A549 (cell line): Measurements from ENCODE around the gene CELF6. TPM values are rescaled to one million over a fixed set of nuclear protein-coding genes. Genes with fewer than 3 reads are reported as not detected.

Source experiments
- CHD4 ChIP-seq: fragments of 200-600 bp; sonication (generic); IDR thresholded peaks from 2 replicates; pipeline ENCODE4 v1.6.1; 2016; ENCODE audit warnings: antibody characterized with exemption, mild to moderate bottlenecking, borderline replicate concordance
- CTCF ChIP-seq: fragments of >200 bp; sonication (Bioruptor Twin); formaldehyde crosslinking; IDR thresholded peaks from 3 replicates; pipeline ENCODE4 v1.5.1; 2016
- EHF ChIP-seq: fragments of 250-450 bp; sonication (Bioruptor Pico); IDR thresholded peaks from 2 replicates; pipeline ENCODE4 v1.5.0; 2020; ENCODE audit warnings: mild to moderate bottlenecking
- ELK1 ChIP-seq: fragments of 150-350 bp; IDR thresholded peaks from 2 replicates; pipeline ENCODE4 v1.6.1; 2014; ENCODE audit warnings: low read depth, mild to moderate bottlenecking, low read length
- ESRRA ChIP-seq: fragments of 150-350 bp; IDR thresholded peaks from 2 replicates; pipeline ENCODE4 v1.6.1; 2014; ENCODE audit warnings: mild to moderate bottlenecking, low read length, borderline replicate concordance
- FOSL2 ChIP-seq, 2 experiments: fragments of 450-650 bp in 1 of 2; fragments of >200 bp in 1 of 2; sonication (Bioruptor Twin) in 1 of 2; formaldehyde crosslinking; IDR thresholded peaks; 2 replicates each; pipeline versions ENCODE4 v1.5.0 to v1.6.1; 2016 to 2020; ENCODE audit warnings: mild to moderate bottlenecking in 1 of 2, moderate library complexity in 1 of 2
- FOXS1 ChIP-seq: fragments of 250-450 bp; sonication (Bioruptor Pico); IDR thresholded peaks from 2 replicates; pipeline ENCODE4 v1.5.0; 2020; ENCODE audit warnings: mild to moderate bottlenecking, moderate library complexity
- GATA3 ChIP-seq: IDR thresholded peaks from 2 replicates; pipeline ENCODE4 v1.6.1; 2012; ENCODE audit warnings: borderline replicate concordance
- HES2 ChIP-seq: fragments of >200 bp; sonication (Bioruptor Twin); formaldehyde crosslinking; IDR thresholded peaks from 2 replicates; pipeline ENCODE4 v1.6.1; 2016
- HMGXB4 ChIP-seq: fragments of 250-450 bp; sonication (Bioruptor Pico); IDR thresholded peaks from 2 replicates; pipeline ENCODE4 v1.5.0; 2021; ENCODE audit warnings: mild to moderate bottlenecking, moderate library complexity, borderline replicate concordance
- HOXA7 ChIP-seq: fragments of 250-450 bp; sonication (Bioruptor Pico); IDR thresholded peaks from 2 replicates; pipeline ENCODE4 v1.5.0; 2020; ENCODE audit warnings: mild to moderate bottlenecking, moderate library complexity
- JUN ChIP-seq, 2 experiments: fragments of >200 bp; sonication (Bioruptor Twin); formaldehyde crosslinking; IDR thresholded peaks; 2 replicates in 1 of 2; 3 replicates in 1 of 2; pipeline ENCODE4 v1.6.1; 2016 to 2017
- KDM1A ChIP-seq: fragments of 200-600 bp; sonication (generic); IDR thresholded peaks from 2 replicates; pipeline ENCODE4 v1.6.1; 2016; ENCODE audit warnings: low read depth, mild to moderate bottlenecking
- MAX ChIP-seq: IDR thresholded peaks from 2 replicates; pipeline ENCODE4 v1.6.1; 2012
- MYC ChIP-seq: IDR thresholded peaks from 2 replicates; pipeline ENCODE4 v1.6.1; 2012; ENCODE audit warnings: mild to moderate bottlenecking, inconsistent platforms, low read length, improper control_type of control experiment, borderline replicate concordance
- NFE2L2 ChIP-seq: fragments of 150-350 bp; conservative IDR thresholded peaks from 2 replicates; pipeline ENCODE4 v1.6.1; 2014; ENCODE audit warnings: low read length
- PBX3 ChIP-seq: IDR thresholded peaks from 2 replicates; pipeline ENCODE4 v1.6.1; 2012
- PHF8 ChIP-seq: fragments of 200-600 bp; sonication (generic); IDR thresholded peaks from 2 replicates; pipeline ENCODE4 v1.6.1; 2016; ENCODE audit warnings: low read depth, mild to moderate bottlenecking, antibody characterized with exemption, moderate library complexity, borderline replicate concordance
- POLR2A ChIP-seq: IDR thresholded peaks from 2 replicates; pipeline ENCODE4 v1.6.1; 2012; ENCODE audit warnings: mild to moderate bottlenecking, low read length
- POLR2AphosphoS2 ChIP-seq: conservative IDR thresholded peaks from 2 replicates; pipeline ENCODE4 v1.6.1; 2012; ENCODE audit warnings: low read length, improper control_type of control experiment, inconsistent platforms
- RCOR1 ChIP-seq: fragments of 150-350 bp; IDR thresholded peaks from 2 replicates; pipeline ENCODE4 v1.6.1; 2014; ENCODE audit warnings: antibody characterized with exemption, low read length, low read depth
- RFX5 ChIP-seq: fragments of 450-650 bp; IDR thresholded peaks from 2 replicates; pipeline ENCODE4 v1.7.1; 2014; ENCODE audit warnings: antibody characterized with exemption, mild to moderate bottlenecking, moderate library complexity
- SMC3 ChIP-seq: fragments of >200 bp; sonication (Bioruptor Twin); formaldehyde crosslinking; IDR thresholded peaks from 3 replicates; pipeline ENCODE4 v1.6.1; 2018; ENCODE audit warnings: inconsistent platforms
- SREBF2 ChIP-seq: fragments of 450-650 bp; IDR thresholded peaks from 2 replicates; pipeline ENCODE4 v1.6.1; 2014; ENCODE audit warnings: mild to moderate bottlenecking, moderate library complexity
- TFCP2L1 ChIP-seq: fragments of 250-450 bp; sonication (Bioruptor Pico); IDR thresholded peaks from 2 replicates; pipeline ENCODE4 v1.5.0; 2021; ENCODE audit warnings: mild to moderate bottlenecking
- TP53 ChIP-seq: fragments of 250-450 bp; sonication (Bioruptor Pico); IDR thresholded peaks from 2 replicates; pipeline ENCODE4 v1.5.0; 2021; ENCODE audit warnings: mild to moderate bottlenecking, moderate library complexity
- USF2 ChIP-seq: fragments of 450-650 bp; IDR thresholded peaks from 2 replicates; pipeline ENCODE4 v1.6.1; 2014; ENCODE audit warnings: antibody characterized with exemption
- ZC3H11A ChIP-seq: fragments of 450-650 bp; IDR thresholded peaks from 2 replicates; pipeline ENCODE4 v1.6.1; 2014; ENCODE audit warnings: antibody characterized with exemption, mild to moderate bottlenecking
- ZFP36 ChIP-seq: fragments of 450-650 bp; IDR thresholded peaks from 2 replicates; pipeline ENCODE4 v1.6.1; 2014; ENCODE audit warnings: borderline replicate concordance; ENCODE audit not compliant: partially characterized antibody
- polyA plus RNA-seq, 4 experiments: library from polyadenylated mRNA; depleted of rRNA in 3 of 4; stranded (reverse); fragments of >200 nt; fragmentation: RNase III in 1 of 4; extraction: RNeasy Plus Mini Kit Qiagen cat#74134 plus additional on column Dnase treatment in 1 of 4; gene quantifications; 2 replicates in 3 of 4; 3 replicates in 1 of 4; pipeline ENCODE4 v1.2.3, GENCODE V29; 2011 to 2017

The CELF6 gene
- polyA plus RNA-seq, 2 of the 4 experiments (the other 2 are of a cell fraction): 0.16 TPM; not detected in 1

GRCh38 chr15:72319360-72319984 lies 485 bp downstream of the CELF6 start (continued):
- TF ChIP-seq ZC3H11A: no peak
- TF ChIP-seq ELK1: no peak
- no peak for TF ChIP-seq MYC
- no peak for TF ChIP-seq NFE2L2
- no peak for TF ChIP-seq TP53 (CRISPR knock-in tag)
- TF ChIP-seq JUN (IDR thresholded peaks at IDR 0.05): no peak
- TF ChIP-seq USF2: no peak
- TF ChIP-seq HOXA7: no peak
- no peak for TF ChIP-seq CTCF
- TF ChIP-seq POLR2A: no peak
- TF ChIP-seq RCOR1: no peak
- no peak for TF ChIP-seq PBX3
- TF ChIP-seq PHF8: no peak
- no peak for TF ChIP-seq CHD4
- 0 out of 2 replicates have a peak, but pooled peaks have one; percentile 46 for TF ChIP-seq TFCP2L1 (CRISPR knock-in tag)
- no peak for TF ChIP-seq GATA3
- no peak for TF ChIP-seq KDM1A
- TF ChIP-seq EHF (CRISPR knock-in tag): no peak
- no peak for TF ChIP-seq SREBF2
- TF ChIP-seq HES2: no peak
- TF ChIP-seq HMGXB4 (CRISPR knock-in tag): no peak
- peak; percentile 90 for TF ChIP-seq MAX
- TF ChIP-seq ESRRA: no peak
- peak; percentile 54; the same call in 1 of the 2 replicates for TF ChIP-seq FOXS1 (CRISPR knock-in tag)
- TF ChIP-seq ZFP36: no peak
- no peak for TF ChIP-seq POLR2AphosphoS2
- no peak for TF ChIP-seq RFX5
- TF ChIP-seq FOSL2 (IDR thresholded peaks at IDR 0.05): no peak
- no peak for TF ChIP-seq FOSL2 (CRISPR knock-in tag; IDR thresholded peaks at IDR 0.05)
- TF ChIP-seq SMC3: no peak
